Thyroid gland (tissue), 4 donors: Measurements from ENCODE around the gene XG. TPM values are rescaled to one million over a fixed set of nuclear protein-coding genes. Genes with fewer than 3 reads are reported as not detected.

Experiments
- DNase-seq, 2 donors: peaks; one replicate each; pipeline ENCODE4 v3.0.0-alpha.2; 2019
- H3K27ac ChIP-seq, 3 donors: fragments of 200-600 bp; sonication (generic); 1 replicate in 2 of 3; 2 replicates in 1 of 3; pipeline ENCODE4 v1.5.1; 2016 to 2019; ENCODE audit warnings: mild to moderate bottlenecking in 1 of 3, moderate library complexity in 1 of 3
- H3K27me3 ChIP-seq: fragments of 200-600 bp; sonication (generic); one replicate; pipeline ENCODE4 v1.5.1; 2019
- H3K36me3 ChIP-seq, 2 donors: fragments of 200-600 bp; sonication (generic); one replicate each; pipeline ENCODE4 v1.5.1; 2016 to 2019
- H3K4me1 ChIP-seq, 2 donors: fragments of 200-600 bp; sonication (generic); one replicate each; pipeline ENCODE4 v1.5.1; 2017 to 2019
- H3K4me3 ChIP-seq, 3 donors: fragments of 200-600 bp; sonication (generic); replicated peaks in 1 of 3; 1 replicate in 2 of 3; 2 replicates in 1 of 3; pipeline ENCODE4 v1.5.1; 2016; ENCODE audit warnings: mild to moderate bottlenecking in 1 of 3
- H3K9me3 ChIP-seq: fragments of 200-600 bp; sonication (generic); one replicate; pipeline ENCODE4 v1.5.1; 2017
- POLR2A ChIP-seq, 2 donors: fragments of 450-650 bp; IDR thresholded peaks; one replicate each; pipeline ENCODE4 v1.6.1; 2017; ENCODE audit warnings: antibody characterized with exemption in 2 of 2, mild to moderate bottlenecking in 2 of 2, moderate library complexity in 1 of 2
- WGBS, 2 donors: methylation state at CpG; one replicate each; pipeline ENCODE4 v1.1.5; 2017; 5-methylcytosine and 5-hydroxymethylcytosine counted together
- intact Hi-C: fragments of 100-400 bp; cut with DNase I; formaldehyde crosslinking; loops from one replicate; pipeline ENCODE4 v1.15.1; 2023
- total RNA-seq, 4 donors: library from RNA; depleted of rRNA; stranded (reverse); fragments of >200 nt; gene quantifications; one replicate each; pipeline ENCODE4 v1.2.3, GENCODE V29; 2016
- TF ChIP-seq, protein P1 (sequence below), 6 experiments: fragments of 200-600 bp in 3 of 6; fragments of 450-650 bp in 3 of 6; sonication (generic) in 3 of 6; IDR thresholded peaks; one replicate each; pipeline ENCODE4 v1.5.1; 2016 to 2019; ENCODE audit warnings: antibody characterized with exemption in 6 of 6, mild to moderate bottlenecking in 2 of 6, inconsistent platforms in 1 of 6, moderate library complexity in 1 of 6

The XG gene
- total RNA-seq, 4 donors from 2014 or later = 0.68 to 4.7 (median 2.4) TPM

- intact Hi-C loops = no loop called here
- 55 to 64% methylated on average over 5 to 8 of the region's 13 CpGs for WGBS, 2 donors
- TF ChIP-seq, protein P1, sequence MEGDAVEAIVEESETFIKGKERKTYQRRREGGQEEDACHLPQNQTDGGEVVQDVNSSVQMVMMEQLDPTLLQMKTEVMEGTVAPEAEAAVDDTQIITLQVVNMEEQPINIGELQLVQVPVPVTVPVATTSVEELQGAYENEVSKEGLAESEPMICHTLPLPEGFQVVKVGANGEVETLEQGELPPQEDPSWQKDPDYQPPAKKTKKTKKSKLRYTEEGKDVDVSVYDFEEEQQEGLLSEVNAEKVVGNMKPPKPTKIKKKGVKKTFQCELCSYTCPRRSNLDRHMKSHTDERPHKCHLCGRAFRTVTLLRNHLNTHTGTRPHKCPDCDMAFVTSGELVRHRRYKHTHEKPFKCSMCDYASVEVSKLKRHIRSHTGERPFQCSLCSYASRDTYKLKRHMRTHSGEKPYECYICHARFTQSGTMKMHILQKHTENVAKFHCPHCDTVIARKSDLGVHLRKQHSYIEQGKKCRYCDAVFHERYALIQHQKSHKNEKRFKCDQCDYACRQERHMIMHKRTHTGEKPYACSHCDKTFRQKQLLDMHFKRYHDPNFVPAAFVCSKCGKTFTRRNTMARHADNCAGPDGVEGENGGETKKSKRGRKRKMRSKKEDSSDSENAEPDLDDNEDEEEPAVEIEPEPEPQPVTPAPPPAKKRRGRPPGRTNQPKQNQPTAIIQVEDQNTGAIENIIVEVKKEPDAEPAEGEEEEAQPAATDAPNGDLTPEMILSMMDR (IDR thresholded peaks at IDR 0.05) = no peak
- no peak for TF ChIP-seq POLR2A (IDR thresholded peaks at IDR 0.05)
These were observed 72.1 kb downstream of the XG start for GRCh38 chrX:2823795-2824386.

DNA sequence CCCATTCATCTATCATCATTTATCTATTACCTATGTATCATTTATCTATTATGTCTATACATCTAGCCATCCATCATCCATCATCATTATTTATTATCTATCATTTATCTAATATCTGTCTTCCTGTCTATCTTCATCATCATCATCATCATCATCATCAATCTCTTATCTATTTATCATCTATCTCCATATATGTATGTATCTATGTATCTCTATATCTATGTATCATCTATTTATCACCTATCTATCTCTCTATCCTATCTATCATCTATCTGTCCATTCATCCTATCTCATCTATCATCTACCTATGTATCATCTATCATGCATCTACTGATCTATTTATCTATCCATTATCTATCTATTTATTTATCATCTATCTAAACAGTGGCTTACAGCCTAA lies 73.0 kb downstream of the XG start:
- intact Hi-C loops = no loop called here

More at GRCh38 chrX:2823795-2824386, 72.1 kb downstream of the XG start:
- Histone ChIP-seq H3K27ac (no peak overlapping the region), H3K4me1 (peaks cover 0 to 4% of the 10 kb centered on the region in 2 donors), H3K36me3 (no peaks in the 10 kb centered on the region), H3K4me3 (no peak overlapping the region), H3K27me3 (no peaks in the 10 kb centered on the region), H3K9me3 (no peaks in the 10 kb centered on the region)
- no peak for DNase-seq

DNA sequence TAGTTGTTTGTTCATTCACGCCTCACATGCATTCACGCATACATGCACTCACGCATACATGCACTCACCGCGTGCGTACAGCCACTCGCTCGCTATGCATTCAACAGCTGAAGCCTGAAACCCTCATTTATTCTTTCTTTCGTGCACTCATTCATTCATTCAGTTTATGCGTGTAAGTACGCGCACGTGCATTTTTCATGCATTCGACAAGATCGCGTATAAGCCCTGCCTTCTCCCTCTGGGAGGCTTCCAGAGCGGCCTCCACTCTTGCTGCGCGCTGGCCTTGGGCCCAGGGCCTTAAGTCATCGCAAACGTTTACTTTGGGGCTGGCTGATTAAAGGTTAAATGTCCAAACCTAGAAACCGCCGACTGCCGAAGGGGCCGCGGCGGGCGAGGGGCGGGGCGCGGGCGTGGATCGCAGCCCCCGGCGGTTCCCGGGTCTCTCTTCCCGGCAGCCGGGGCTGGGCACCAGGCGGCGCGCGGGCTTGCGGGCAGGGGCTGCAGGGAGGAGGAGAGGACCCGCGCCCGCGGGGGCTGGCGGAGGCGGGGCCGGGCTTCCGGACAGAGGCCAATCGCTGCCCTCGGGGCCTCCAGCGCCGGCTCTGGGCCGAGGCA lies 76.6 kb downstream of the XG start, which contains the start of gene GYG2:
GYG2 (plus strand) TSS at position 587 of the 615 bp plus-strand sequence. CDS start 1,259 bp downstream, outside the sequence.
- no peak for TF ChIP-seq POLR2A (IDR thresholded peaks at IDR 0.05)
- TF ChIP-seq, protein P1 (IDR thresholded peaks at IDR 0.05) = no peak
- Histone ChIP-seq H3K4me3 (peak within 1 kb of the TSS in 1 of 3 donors; percentile 28), H3K27me3 (no peaks in the 10 kb centered on the region), H3K27ac (no peak within 1 kb of the TSS), H3K4me1 (peaks cover 0 to 14% of the 10 kb centered on the region in 2 donors), H3K9me3 (no peaks in the 10 kb centered on the region), H3K36me3 (no peaks in the 10 kb centered on the region)
- DNase-seq = peak in 1 of 2 donors; percentile 2
- WGBS, 2 donors = 38 to 61% methylated on average over 17 to 21 of the region's 56 CpGs
- intact Hi-C loops = no loop called here

More for the DNA sequence above, 73.0 kb downstream of the XG start:
- no peak for DNase-seq
- Histone ChIP-seq H3K9me3 (no peaks in the 10 kb centered on the region), H3K4me1 (peaks cover 0 to 14% of the 10 kb centered on the region in 2 donors), H3K27ac (no peak overlapping the region), H3K36me3 (no peaks in the 10 kb centered on the region), H3K27me3 (no peaks in the 10 kb centered on the region), H3K4me3 (no peak overlapping the region)
- TF ChIP-seq, protein P1 (IDR thresholded peaks at IDR 0.05) = no peak
- no peak for TF ChIP-seq POLR2A (IDR thresholded peaks at IDR 0.05)

- no peak for TF ChIP-seq POLR2A (IDR thresholded peaks at IDR 0.05)
- TF ChIP-seq, protein P1 (IDR thresholded peaks at IDR 0.05) = no peak
- H3K27ac ChIP-seq = no peak overlapping the region
- H3K4me3 ChIP-seq = peak overlapping the region in 1 of 3 donors; percentile 28
- intact Hi-C loops = no loop called here
- no peaks in the 10 kb centered on the region for H3K36me3 ChIP-seq
- peaks cover 0 to 14% of the 10 kb centered on the region in 2 donors for H3K4me1 ChIP-seq
- no peaks in the 10 kb centered on the region for H3K27me3 ChIP-seq
- no peaks in the 10 kb centered on the region for H3K9me3 ChIP-seq
- WGBS, 2 donors = 0 to 10% methylated on average over 2 of the region's 44 CpGs
- peak; percentile 4 to 7 for DNase-seq
These were observed 77.1 kb downstream of the XG start for GRCh38 chrX:2828959-2829411.
